A549 (cell line): ENCODE data around the gene MT3. TPM values are rescaled to one million over a fixed set of nuclear protein-coding genes. Genes with fewer than 3 reads are reported as not detected.

ENCODE experiments used
- ATAC-seq, 2 experiments: fragments of 200-7000 bp in 1 of 2; fragments of >200 bp in 1 of 2; cut with Nextera tagmentation in 1 of 2; cut with Tn5 transposase in 1 of 2; 3 replicates each; pipeline versions ENCODE4 v1.8.0 to v1.9.1; 2018 to 2020; ENCODE audit warnings: mild to moderate bottlenecking in 1 of 2, moderate library complexity in 1 of 2
- CTCF ChIA-PET: fragments of 300-600 bp; sonication (Branson Sonifier 250); formaldehyde crosslinking; extraction: SDS; loops from one replicate; lab custom pipeline; 2021; ENCODE audit warnings: antibody characterized with exemption, inconsistent platforms; lab: Yijun Ruan, JAX
- POLR2A ChIA-PET: fragments of 350-600 bp; formaldehyde crosslinking; extraction: SDS; loops from one replicate; lab custom pipeline; 2021; ENCODE audit warnings: antibody characterized with exemption, inconsistent platforms; lab: Yijun Ruan, JAX
- DNase-seq, 2 experiments: peaks; one replicate each; pipeline versions ENCODE4 v3.0.0 to v3.0.0-alpha.2; 2011 to 2016; ENCODE audit warnings: low read depth in 1 of 2, low spot score in 1 of 2
- FAIRE-seq: peaks from 2 replicates; lab custom pipeline; 2011; peaks lifted over from hg19 to GRCh38; lab: Jason Lieb, UNC
- H3K27ac ChIP-seq, 2 experiments: fragments of >200 bp; sonication (Bioruptor Twin); formaldehyde crosslinking; 3 replicates each; pipeline ENCODE4 v1.5.1; 2016 to 2017
- H3K4me1 ChIP-seq: fragments of >200 bp; sonication (Bioruptor Twin); formaldehyde crosslinking; 3 replicates; pipeline ENCODE4 v1.6.1; 2016
- H3K4me2 ChIP-seq: fragments of >200 bp; sonication (Bioruptor Twin); formaldehyde crosslinking; 3 replicates; pipeline ENCODE4 v1.6.1; 2016
- H3K4me3 ChIP-seq: fragments of >200 bp; sonication (Bioruptor Twin); formaldehyde crosslinking; 3 replicates; pipeline ENCODE4 v1.5.1; 2016
- H3K9me3 ChIP-seq: fragments of >200 bp; sonication (Bioruptor Twin); formaldehyde crosslinking; 3 replicates; pipeline ENCODE4 v1.6.1; 2016
- ATOH8 ChIP-seq: fragments of 250-450 bp; sonication (Bioruptor Pico); IDR thresholded peaks from 2 replicates; pipeline ENCODE4 v1.5.0; 2020; ENCODE audit warnings: low read depth, mild to moderate bottlenecking, moderate library complexity
- BHLHE40 ChIP-seq: IDR thresholded peaks from 2 replicates; pipeline ENCODE4 v1.6.1; 2012; ENCODE audit warnings: low read depth, low read length, inconsistent platforms
- CBX2 ChIP-seq: fragments of 200-600 bp; sonication (generic); IDR thresholded peaks from 2 replicates; pipeline ENCODE4 v1.6.1; 2016; ENCODE audit warnings: low read depth, mild to moderate bottlenecking, borderline replicate concordance
- CHD4 ChIP-seq: fragments of 200-600 bp; sonication (generic); IDR thresholded peaks from 2 replicates; pipeline ENCODE4 v1.6.1; 2016; ENCODE audit warnings: antibody characterized with exemption, mild to moderate bottlenecking, borderline replicate concordance
- EHF ChIP-seq: fragments of 250-450 bp; sonication (Bioruptor Pico); IDR thresholded peaks from 2 replicates; pipeline ENCODE4 v1.5.0; 2020; ENCODE audit warnings: mild to moderate bottlenecking
- ELK1 ChIP-seq: fragments of 150-350 bp; IDR thresholded peaks from 2 replicates; pipeline ENCODE4 v1.6.1; 2014; ENCODE audit warnings: low read depth, mild to moderate bottlenecking, low read length
- ESRRA ChIP-seq: fragments of 150-350 bp; IDR thresholded peaks from 2 replicates; pipeline ENCODE4 v1.6.1; 2014; ENCODE audit warnings: mild to moderate bottlenecking, low read length, borderline replicate concordance
- FOSL2 ChIP-seq, 2 experiments: fragments of 450-650 bp in 1 of 2; fragments of >200 bp in 1 of 2; sonication (Bioruptor Twin) in 1 of 2; formaldehyde crosslinking; IDR thresholded peaks; 2 replicates each; pipeline versions ENCODE4 v1.5.0 to v1.6.1; 2016 to 2020; ENCODE audit warnings: mild to moderate bottlenecking in 1 of 2, moderate library complexity in 1 of 2
- GATA3 ChIP-seq: IDR thresholded peaks from 2 replicates; pipeline ENCODE4 v1.6.1; 2012; ENCODE audit warnings: borderline replicate concordance
- HOXB13 ChIP-seq: fragments of 250-450 bp; sonication (Bioruptor Pico); IDR thresholded peaks from 2 replicates; pipeline ENCODE4 v1.5.0; 2020; ENCODE audit warnings: low read depth, mild to moderate bottlenecking, moderate library complexity
- HOXB5 ChIP-seq: fragments of 250-450 bp; sonication (Bioruptor Pico); IDR thresholded peaks from 2 replicates; pipeline ENCODE4 v1.5.0; 2020; ENCODE audit warnings: mild to moderate bottlenecking, moderate library complexity
- JUN ChIP-seq, 2 experiments: fragments of >200 bp; sonication (Bioruptor Twin); formaldehyde crosslinking; IDR thresholded peaks; 2 replicates in 1 of 2; 3 replicates in 1 of 2; pipeline ENCODE4 v1.6.1; 2016 to 2017
- NR3C1 ChIP-seq: fragments of >200 bp; sonication (Bioruptor Twin); formaldehyde crosslinking; IDR thresholded peaks from 3 replicates; pipeline ENCODE4 v1.6.1; 2017
- POLR2AphosphoS2 ChIP-seq: conservative IDR thresholded peaks from 2 replicates; pipeline ENCODE4 v1.6.1; 2012; ENCODE audit warnings: low read length, improper control_type of control experiment, inconsistent platforms
- RARB ChIP-seq: fragments of 250-450 bp; sonication (Bioruptor Pico); IDR thresholded peaks from 2 replicates; pipeline ENCODE4 v1.8.0; 2021; ENCODE audit warnings: mild to moderate bottlenecking, moderate library complexity
- RFX5 ChIP-seq: fragments of 450-650 bp; IDR thresholded peaks from 2 replicates; pipeline ENCODE4 v1.7.1; 2014; ENCODE audit warnings: antibody characterized with exemption, mild to moderate bottlenecking, moderate library complexity
- TFCP2L1 ChIP-seq: fragments of 250-450 bp; sonication (Bioruptor Pico); IDR thresholded peaks from 2 replicates; pipeline ENCODE4 v1.5.0; 2021; ENCODE audit warnings: mild to moderate bottlenecking
- TP53 ChIP-seq: fragments of 250-450 bp; sonication (Bioruptor Pico); IDR thresholded peaks from 2 replicates; pipeline ENCODE4 v1.5.0; 2021; ENCODE audit warnings: mild to moderate bottlenecking, moderate library complexity
- USF2 ChIP-seq: fragments of 450-650 bp; IDR thresholded peaks from 2 replicates; pipeline ENCODE4 v1.6.1; 2014; ENCODE audit warnings: antibody characterized with exemption
- ZC3H11A ChIP-seq: fragments of 450-650 bp; IDR thresholded peaks from 2 replicates; pipeline ENCODE4 v1.6.1; 2014; ENCODE audit warnings: antibody characterized with exemption, mild to moderate bottlenecking
- ZFP36 ChIP-seq: fragments of 450-650 bp; IDR thresholded peaks from 2 replicates; pipeline ENCODE4 v1.6.1; 2014; ENCODE audit warnings: borderline replicate concordance; ENCODE audit not compliant: partially characterized antibody
- WGBS: methylation state at CpG from one replicate; pipeline ENCODE4 v1.1.6; 2017; ENCODE audit errors: missing lambda C conversion rate; 5-methylcytosine and 5-hydroxymethylcytosine counted together
- polyA plus RNA-seq, 4 experiments: library from polyadenylated mRNA; depleted of rRNA in 3 of 4; stranded (reverse); fragments of >200 nt; fragmentation: RNase III in 1 of 4; extraction: RNeasy Plus Mini Kit Qiagen cat#74134 plus additional on column Dnase treatment in 1 of 4; gene quantifications; 2 replicates in 3 of 4; 3 replicates in 1 of 4; pipeline ENCODE4 v1.2.3, GENCODE V29; 2011 to 2017
- TF ChIP-seq, protein P1 (sequence below): IDR thresholded peaks from 2 replicates; pipeline ENCODE4 v1.6.1; 2012
- TF ChIP-seq, protein P2 (sequence below): IDR thresholded peaks from 2 replicates; pipeline ENCODE4 v1.6.1; 2012; ENCODE audit warnings: low read depth, borderline replicate concordance

The MT3 gene
- polyA plus RNA-seq, 2 of the 4 experiments (the other 2 are of a cell fraction): 0.16 to 0.21 TPM

DNA sequence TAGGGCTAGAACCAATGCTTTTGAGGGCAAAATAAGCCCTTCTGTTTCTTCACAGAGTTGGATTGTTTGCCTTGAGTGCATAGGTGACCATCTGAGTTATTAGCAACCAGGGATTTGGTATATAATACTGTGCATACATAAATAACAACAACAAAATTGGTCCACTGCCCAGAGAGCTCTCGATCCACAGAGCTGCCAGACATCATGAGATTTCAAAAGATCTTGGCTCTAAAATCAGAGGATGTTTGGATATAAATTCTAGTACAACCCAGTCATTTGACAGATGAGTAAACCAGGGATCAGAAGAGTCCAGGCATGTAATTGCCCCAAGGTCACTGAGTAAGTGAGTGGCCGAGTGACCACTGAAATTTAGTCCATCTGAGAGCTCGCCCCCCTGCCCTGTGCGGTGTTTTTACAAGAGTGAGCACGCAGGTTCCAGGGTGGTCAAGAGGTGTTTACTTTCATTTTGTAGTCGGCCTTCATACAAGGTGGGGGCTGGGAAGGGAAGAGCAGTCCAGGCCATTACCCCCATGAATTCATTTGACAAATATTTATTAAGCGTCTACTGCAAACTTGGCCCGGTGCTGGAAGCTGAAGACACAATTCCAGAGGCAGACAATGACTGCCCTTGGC lies 17.3 kb downstream of the MT3 start (continued):
- TF ChIP-seq CBX2 (no peak), HOXB13 (CRISPR knock-in tag) (no peak), HOXB5 (no peak), BHLHE40 (no peak), ESRRA (peak; percentile 38; the same call in 1 of the 2 replicates)

DNA sequence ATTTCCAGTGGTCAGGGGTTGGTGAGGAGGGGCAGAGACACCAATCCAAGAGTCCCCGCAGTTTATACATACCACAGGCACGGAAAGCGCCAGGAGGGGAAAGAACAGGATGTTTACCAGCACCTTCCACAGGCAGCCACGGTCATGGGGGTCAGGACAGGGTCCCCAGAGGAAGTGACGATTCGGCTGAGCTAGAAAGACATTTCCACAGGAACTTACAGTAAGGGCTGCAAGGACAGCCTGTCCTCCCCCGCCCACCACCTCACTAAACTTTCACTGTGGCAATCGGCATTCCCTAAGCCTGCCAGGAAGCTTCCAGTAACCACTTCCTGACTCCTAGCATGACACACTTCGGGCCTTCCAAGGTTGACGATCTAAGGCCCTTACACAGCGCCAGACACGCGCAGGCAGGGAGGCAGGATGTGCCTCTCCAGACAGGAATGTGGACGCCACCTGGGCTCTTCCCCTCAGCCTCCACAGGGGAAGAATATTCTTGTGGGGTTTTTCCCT lies 17.8 kb downstream of the MT3 start:
- TF ChIP-seq TFCP2L1 (CRISPR knock-in tag) (no peak), FOSL2 (IDR thresholded peaks at IDR 0.05) (no peak), FOSL2 (CRISPR knock-in tag; IDR thresholded peaks at IDR 0.05) (peak; percentile 66), RARB (CRISPR knock-in tag) (peak; percentile 31; the same call in 1 of the 2 replicates), HOXB5 (no peak), CHD4 (no peak), POLR2AphosphoS2 (no peak), NR3C1 (0 out of 3 replicates have a peak, but pooled peaks have one; percentile 83), EHF (CRISPR knock-in tag) (no peak), TP53 (peak; percentile 70; the same call in 1 of the 2 replicates), ELK1 (no peak), ZFP36 (no peak), RFX5 (no peak), GATA3 (peak; percentile 5; the same call in 1 of the 2 replicates), USF2 (no peak), JUN (IDR thresholded peaks at IDR 0.05) (peak in 1 of 2 experiments; percentile 10; a peak in 2 of 5 replicates), ATOH8 (CRISPR knock-in tag) (peak; percentile 67; the same call in 1 of the 2 replicates), ZC3H11A (no peak)
- TF ChIP-seq, protein P1, sequence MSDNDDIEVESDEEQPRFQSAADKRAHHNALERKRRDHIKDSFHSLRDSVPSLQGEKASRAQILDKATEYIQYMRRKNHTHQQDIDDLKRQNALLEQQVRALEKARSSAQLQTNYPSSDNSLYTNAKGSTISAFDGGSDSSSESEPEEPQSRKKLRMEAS: peak; percentile 61
- TF ChIP-seq, protein P2, sequence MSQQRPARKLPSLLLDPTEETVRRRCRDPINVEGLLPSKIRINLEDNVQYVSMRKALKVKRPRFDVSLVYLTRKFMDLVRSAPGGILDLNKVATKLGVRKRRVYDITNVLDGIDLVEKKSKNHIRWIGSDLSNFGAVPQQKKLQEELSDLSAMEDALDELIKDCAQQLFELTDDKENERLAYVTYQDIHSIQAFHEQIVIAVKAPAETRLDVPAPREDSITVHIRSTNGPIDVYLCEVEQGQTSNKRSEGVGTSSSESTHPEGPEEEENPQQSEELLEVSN: peak; percentile 72; the same call in 1 of the 2 replicates
- WGBS: 2% methylated on average over 14 of the region's 14 CpGs
- ATAC-seq (peak; percentile 50 to 59), FAIRE-seq (no peak), DNase-seq (peak in 1 of 2 experiments; percentile 83)
- peak overlapping the region; percentile 81 for H3K4me2 ChIP-seq
- no peaks in the 10 kb centered on the region for H3K9me3 ChIP-seq
- ChIA-PET CTCF (interaction anchor here (0.7 to 19.7 kb wide), 11 partner anchors 10 to 275 kb away, joined by 3 to 340 read pairs (median 4); partner anchors contain the start of genes MT1A, MT1B and MT1F), POLR2A (interaction anchor here (0.7 to 10.8 kb wide), 6 partner anchors 8 to 86 kb away, joined by 3 to 185 read pairs (median 5); partner anchors contain the start of genes MT1F and MT1X)
- H3K4me1 ChIP-seq: peaks cover 64% of the 10 kb centered on the region
- peak overlapping the region; percentile 34; the same call in 2 of the 3 replicates for H3K4me3 ChIP-seq
- H3K27ac ChIP-seq: peak overlapping the region; percentile 93 to 96
